A549 (cell line): ENCODE measurements around the gene STT3B.
"Not testable (repeated sequence)": the region's sequence is repeated elsewhere in the genome, so short reads cannot be mapped to it uniquely, and the experiment has no call there.

Experiments
- POLR2A ChIP-seq: IDR thresholded peaks from 2 replicates; pipeline ENCODE4 v1.6.1; 2012; ENCODE audit warnings: mild to moderate bottlenecking, low read length
- TF ChIP-seq, protein P1 (sequence below): fragments of >200 bp; sonication (Bioruptor Twin); formaldehyde crosslinking; IDR thresholded peaks from 3 replicates; pipeline ENCODE4 v1.5.1; 2016
- TF ChIP-seq, protein P2 (sequence below): IDR thresholded peaks from 2 replicates; pipeline ENCODE4 v1.6.1; 2012
- TF ChIP-seq, protein P3 (sequence below): fragments of >200 bp; sonication (Bioruptor Twin); formaldehyde crosslinking; IDR thresholded peaks from 3 replicates; pipeline ENCODE4 v1.6.1; 2016

DNA sequence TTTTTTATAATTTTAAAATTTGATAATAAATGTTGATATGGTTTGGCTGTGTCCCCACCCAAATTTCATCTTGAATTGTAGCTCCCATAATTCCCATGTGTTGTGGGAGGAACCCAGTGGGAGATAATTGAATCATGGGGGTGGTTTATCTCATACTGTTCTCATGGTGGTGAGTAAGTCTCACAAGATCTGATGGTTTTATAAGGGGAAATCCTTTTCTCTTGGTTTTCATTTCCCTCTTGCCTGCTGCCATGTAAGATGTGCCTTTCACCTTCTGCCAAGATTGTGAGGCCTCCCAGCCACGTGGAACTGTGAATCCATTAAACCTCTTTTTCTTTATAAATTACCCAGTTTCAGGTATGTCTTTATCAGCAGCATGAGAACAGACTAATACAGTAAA, 72.6 kb downstream of the STT3B start:
- TF ChIP-seq, protein P1, sequence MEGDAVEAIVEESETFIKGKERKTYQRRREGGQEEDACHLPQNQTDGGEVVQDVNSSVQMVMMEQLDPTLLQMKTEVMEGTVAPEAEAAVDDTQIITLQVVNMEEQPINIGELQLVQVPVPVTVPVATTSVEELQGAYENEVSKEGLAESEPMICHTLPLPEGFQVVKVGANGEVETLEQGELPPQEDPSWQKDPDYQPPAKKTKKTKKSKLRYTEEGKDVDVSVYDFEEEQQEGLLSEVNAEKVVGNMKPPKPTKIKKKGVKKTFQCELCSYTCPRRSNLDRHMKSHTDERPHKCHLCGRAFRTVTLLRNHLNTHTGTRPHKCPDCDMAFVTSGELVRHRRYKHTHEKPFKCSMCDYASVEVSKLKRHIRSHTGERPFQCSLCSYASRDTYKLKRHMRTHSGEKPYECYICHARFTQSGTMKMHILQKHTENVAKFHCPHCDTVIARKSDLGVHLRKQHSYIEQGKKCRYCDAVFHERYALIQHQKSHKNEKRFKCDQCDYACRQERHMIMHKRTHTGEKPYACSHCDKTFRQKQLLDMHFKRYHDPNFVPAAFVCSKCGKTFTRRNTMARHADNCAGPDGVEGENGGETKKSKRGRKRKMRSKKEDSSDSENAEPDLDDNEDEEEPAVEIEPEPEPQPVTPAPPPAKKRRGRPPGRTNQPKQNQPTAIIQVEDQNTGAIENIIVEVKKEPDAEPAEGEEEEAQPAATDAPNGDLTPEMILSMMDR: not testable (repeated sequence)
- not testable (repeated sequence) for TF ChIP-seq POLR2A
- TF ChIP-seq, protein P2, sequence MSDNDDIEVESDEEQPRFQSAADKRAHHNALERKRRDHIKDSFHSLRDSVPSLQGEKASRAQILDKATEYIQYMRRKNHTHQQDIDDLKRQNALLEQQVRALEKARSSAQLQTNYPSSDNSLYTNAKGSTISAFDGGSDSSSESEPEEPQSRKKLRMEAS: not testable (repeated sequence)
- TF ChIP-seq, protein P3, sequence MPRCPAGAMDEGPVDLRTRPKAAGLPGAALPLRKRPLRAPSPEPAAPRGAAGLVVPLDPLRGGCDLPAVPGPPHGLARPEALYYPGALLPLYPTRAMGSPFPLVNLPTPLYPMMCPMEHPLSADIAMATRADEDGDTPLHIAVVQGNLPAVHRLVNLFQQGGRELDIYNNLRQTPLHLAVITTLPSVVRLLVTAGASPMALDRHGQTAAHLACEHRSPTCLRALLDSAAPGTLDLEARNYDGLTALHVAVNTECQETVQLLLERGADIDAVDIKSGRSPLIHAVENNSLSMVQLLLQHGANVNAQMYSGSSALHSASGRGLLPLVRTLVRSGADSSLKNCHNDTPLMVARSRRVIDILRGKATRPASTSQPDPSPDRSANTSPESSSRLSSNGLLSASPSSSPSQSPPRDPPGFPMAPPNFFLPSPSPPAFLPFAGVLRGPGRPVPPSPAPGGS: not testable (repeated sequence)
